ENCODE data around the gene FASN.
"Not testable (repeated sequence)": the region's sequence is repeated elsewhere in the genome, so short reads cannot be mapped to it uniquely, and the experiment has no call there.

GRCh38 chr17:82133166-82133953 is 35.3 kb upstream of the FASN start:
- TF ChIP-seq CTCF (IDR thresholded peaks at IDR 0.05); POLR2AphosphoS5 (IDR thresholded peaks at IDR 0.05; ENCODE audit: low read depth, low read length): not testable (repeated sequence)

Measured in Panc1 (cell line).